HG02571 (cell line): ENCODE results near the gene LGALS13.

ENCODE experiments used
- ATAC-seq: cut with Tn5 transposase; IDR thresholded peaks from one replicate; pipeline ENCODE4 v1.9.1; 2021; ENCODE audit warnings: mild to moderate bottlenecking, moderate library complexity; ENCODE audit not compliant: unreplicated experiment

The LGALS13 gene

GRCh38 chr19:39602224-39602623 is at the start of gene LGALS13:
LGALS13 (plus strand) TSS chr19:39602524; CDS start chr19:39602569, 45 bp downstream.
- ATAC-seq = no peak

- no peak for ATAC-seq
Measured at GRCh38 chr19:39553082-39553652, 49.2 kb upstream of the LGALS13 start.

- ATAC-seq = no peak
Measured at GRCh38 chr19:39554701-39555311, 47.5 kb upstream of the LGALS13 start.

GRCh38 chr19:39555883-39556282 is 46.4 kb upstream of the LGALS13 start:
- ATAC-seq = no peak

- ATAC-seq = no peak
Measured at GRCh38 chr19:39557811-39558623, 44.3 kb upstream of the LGALS13 start.

- no peak for ATAC-seq
Measured at GRCh38 chr19:39558624-39559117, 43.7 kb upstream of the LGALS13 start.

- no peak for ATAC-seq
Measured at GRCh38 chr19:39563408-39563807, 38.9 kb upstream of the LGALS13 start.

GRCh38 chr19:39566064-39566463 is 36.3 kb upstream of the LGALS13 start:
- no peak for ATAC-seq

- no peak for ATAC-seq
Measured at GRCh38 chr19:39568604-39569003, 33.7 kb upstream of the LGALS13 start.

GRCh38 chr19:39582442-39582841 is 19.9 kb upstream of the LGALS13 start:
- ATAC-seq = no peak

- no peak for ATAC-seq
Measured at GRCh38 chr19:39582891-39583625, 19.3 kb upstream of the LGALS13 start.

- no peak for ATAC-seq
Measured at GRCh38 chr19:39587496-39587895, 14.8 kb upstream of the LGALS13 start.

GRCh38 chr19:39588066-39588465 is 14.3 kb upstream of the LGALS13 start:
- no peak for ATAC-seq

- ATAC-seq = no peak
Measured at GRCh38 chr19:39590265-39590664, 12.1 kb upstream of the LGALS13 start.

GRCh38 chr19:39592381-39592780 is 9.9 kb upstream of the LGALS13 start:
- no peak for ATAC-seq

- ATAC-seq = no peak
Measured at GRCh38 chr19:39595950-39596349, 6.4 kb upstream of the LGALS13 start.

- no peak for ATAC-seq
Measured at GRCh38 chr19:39596911-39597310, 5.4 kb upstream of the LGALS13 start.

GRCh38 chr19:39599116-39599515 is 3.2 kb upstream of the LGALS13 start:
- ATAC-seq = no peak

- no peak for ATAC-seq
Measured at GRCh38 chr19:39603825-39604224, 1.5 kb downstream of the LGALS13 start.

- no peak for ATAC-seq
Measured at GRCh38 chr19:39607021-39607420, 4.7 kb downstream of the LGALS13 start.

- no peak for ATAC-seq
Measured at GRCh38 chr19:39607561-39607960, 5.2 kb downstream of the LGALS13 start.
